A549 treated with AZD2906 at 1 μM for 4 hours (cell line): Measurements from ENCODE around the gene SLC10A3. TPM values are rescaled to one million over a fixed set of nuclear protein-coding genes. Genes with fewer than 3 reads are reported as not detected.

ENCODE experiments used
- total RNA-seq: library from RNA; stranded (reverse); fragments of 200-300 nt; extraction: Qiagen RNA extraction; gene quantifications from 5 replicates; pipeline ENCODE4 v1.2.3, GENCODE V29; 2022

Gene SLC10A3, protein sequence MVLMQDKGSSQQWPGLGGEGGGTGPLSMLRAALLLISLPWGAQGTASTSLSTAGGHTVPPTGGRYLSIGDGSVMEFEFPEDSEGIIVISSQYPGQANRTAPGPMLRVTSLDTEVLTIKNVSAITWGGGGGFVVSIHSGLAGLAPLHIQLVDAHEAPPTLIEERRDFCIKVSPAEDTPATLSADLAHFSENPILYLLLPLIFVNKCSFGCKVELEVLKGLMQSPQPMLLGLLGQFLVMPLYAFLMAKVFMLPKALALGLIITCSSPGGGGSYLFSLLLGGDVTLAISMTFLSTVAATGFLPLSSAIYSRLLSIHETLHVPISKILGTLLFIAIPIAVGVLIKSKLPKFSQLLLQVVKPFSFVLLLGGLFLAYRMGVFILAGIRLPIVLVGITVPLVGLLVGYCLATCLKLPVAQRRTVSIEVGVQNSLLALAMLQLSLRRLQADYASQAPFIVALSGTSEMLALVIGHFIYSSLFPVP
- 30.3 to 43.5 TPM (median 43.0 TPM) in 5 replicates for total RNA-seq

DNA sequence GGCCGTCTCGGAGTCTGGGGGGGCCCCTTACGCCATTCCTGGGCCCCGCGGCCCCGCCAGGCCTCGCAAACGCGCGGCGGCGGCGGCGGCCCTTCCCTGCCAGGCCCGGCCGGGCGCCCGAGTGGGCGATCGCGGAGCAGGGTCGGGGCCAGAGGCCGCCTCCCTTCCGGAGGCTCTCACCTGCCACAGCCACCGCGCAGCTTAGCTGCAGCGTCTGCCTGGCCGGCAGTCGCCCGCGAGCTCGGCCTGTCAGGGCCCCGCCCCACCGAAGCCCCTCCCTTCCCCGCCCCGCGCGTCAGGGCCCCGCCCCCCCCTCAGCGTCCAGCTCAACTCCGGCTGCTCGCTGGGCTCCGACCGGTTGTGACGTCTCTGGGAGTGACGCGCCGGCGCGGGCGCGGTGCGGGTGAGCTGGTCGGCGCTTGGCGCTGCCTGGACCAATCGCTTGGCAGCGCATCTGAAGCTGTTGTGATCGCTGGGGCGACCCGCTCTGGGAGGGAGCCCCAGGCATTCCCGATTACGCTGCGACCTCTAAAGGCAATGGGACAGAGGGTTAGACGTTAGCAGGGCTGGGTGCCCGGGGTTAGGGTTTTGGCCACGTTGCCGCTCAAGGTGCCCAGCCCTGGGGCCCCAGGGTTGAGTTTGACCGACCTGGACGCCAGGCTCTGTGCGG, at the start of gene SLC10A3:
SLC10A3 (minus strand) TSS at position 216 of the 670 bp plus-strand sequence. CDS start 1,689 bp downstream, outside the sequence.

DNA sequence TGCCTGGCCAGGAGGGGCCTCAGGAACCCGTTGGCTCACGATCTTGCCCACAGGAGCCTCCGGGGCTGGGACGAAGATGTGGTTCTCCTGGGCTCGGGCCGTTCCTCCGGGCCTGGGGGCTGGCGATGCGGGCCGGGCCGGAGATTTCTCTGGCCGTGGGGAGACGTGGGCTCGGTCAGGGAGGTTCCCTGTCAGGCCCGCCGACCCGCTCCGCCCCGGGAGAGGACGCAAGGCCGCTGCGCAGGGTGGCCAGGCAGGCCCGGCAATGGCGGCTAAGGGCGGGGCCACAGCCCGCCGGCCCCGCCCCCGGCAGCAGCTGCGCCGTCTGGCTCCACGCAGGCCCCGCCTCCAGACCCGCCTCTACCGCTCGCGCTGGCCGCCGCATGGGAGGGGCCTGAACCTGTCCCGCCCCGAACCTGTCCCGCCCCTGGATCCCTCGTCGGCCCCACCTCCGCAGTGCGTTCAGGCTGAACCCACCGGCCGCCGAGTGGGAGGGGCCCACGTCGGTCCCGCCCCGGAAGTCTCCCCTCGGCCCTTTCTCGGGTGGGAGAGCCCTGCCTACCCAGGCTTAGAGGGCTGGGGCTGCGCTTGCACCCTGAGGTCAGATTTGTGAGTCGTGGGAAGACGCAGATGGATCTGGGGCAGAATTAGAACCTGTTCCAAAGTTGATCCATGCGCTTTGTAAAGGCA, 25.7 kb upstream of the SLC10A3 start, which contains the start of gene FAM3A:
FAM3A (minus strand) TSS at position 267 of the 690 bp plus-strand sequence. CDS start 460 bp downstream, outside the sequence.

DNA sequence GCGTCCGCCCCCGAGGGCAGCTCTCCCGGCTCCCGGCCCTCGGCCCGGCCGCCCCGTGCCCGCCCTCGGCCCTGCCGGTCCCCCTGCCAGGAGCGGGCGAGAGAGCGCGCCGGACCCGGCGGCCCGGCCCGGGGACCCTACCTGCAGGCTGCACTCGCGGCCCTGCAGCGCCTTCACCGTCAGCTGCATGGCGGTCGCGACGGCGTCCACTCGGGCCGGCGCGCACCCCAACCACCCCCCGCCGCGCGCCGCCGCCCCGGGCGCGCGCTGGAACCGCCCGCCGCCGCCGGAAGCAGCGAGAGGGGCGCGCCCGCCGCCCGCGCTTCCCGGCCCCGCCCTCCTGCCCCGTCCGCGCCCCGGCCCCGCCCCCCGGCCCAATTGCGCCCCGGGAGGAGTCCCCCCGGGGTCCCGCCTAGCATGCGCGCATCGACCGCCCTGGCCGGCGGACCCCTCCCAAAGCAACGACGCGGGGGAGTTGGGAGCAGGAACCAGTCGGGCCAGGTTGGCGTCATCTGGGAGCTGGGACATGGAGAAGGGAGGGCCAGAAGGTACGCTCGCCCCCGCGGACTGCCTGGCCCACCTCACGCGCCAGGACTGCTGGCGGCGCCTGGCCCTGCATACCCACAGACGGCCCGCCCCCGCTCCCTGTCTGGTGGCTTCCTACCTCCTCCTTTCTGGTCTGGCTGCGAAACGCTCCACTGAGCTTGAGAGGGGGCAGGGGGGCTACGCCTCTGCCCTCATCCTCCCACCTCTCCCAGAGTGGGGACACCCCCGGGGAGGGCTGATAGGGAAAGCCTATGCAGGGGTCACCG, 3.8 kb downstream of the SLC10A3 start, which contains the start of gene UBL4A:
UBL4A (minus strand) TSS at position 220 of the 812 bp plus-strand sequence; CDS start at position 189, 31 bp downstream.

DNA sequence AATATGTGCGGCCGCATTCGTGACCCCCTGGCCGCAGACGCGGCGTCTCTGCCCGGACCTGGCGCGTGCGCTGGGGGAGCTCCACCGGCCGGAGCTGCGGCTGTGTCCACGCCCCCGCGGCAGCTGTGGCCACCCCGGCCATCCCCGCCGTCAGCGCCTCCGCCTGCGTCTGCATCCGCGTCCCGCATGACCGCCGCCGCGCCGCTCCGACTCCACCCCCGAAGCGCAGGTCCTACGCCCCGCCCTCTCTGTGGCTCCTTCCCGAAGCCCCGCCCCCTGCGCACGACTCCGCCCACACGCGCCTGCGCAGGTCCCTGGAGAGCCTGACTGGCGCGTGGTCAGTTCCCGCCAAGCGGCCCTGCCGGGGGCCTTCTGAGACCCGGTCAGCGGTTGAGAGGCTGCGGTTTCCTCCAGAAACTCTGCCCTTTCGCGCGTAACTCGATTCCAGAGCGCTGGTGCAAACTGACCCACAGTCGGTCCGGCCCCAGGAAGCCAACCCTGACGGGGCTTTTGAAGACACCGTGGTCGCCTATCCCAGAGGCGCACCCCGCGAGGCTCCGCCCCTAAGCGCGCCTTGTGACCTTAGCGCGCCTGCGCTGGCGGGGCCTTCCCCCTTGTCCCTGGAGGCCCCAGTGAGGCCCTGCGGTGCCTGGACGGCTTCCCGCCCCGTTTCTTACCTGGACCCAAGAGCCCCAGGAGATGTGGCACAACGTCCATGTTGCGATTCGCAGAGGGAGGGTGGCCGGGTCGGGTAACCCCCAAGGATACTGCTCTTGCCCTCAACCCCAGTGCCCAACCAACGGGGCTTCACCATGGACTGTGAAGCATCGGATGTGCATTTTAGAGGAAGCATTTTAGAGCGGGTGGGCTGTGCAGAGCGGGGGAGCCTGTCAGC, 11.5 kb downstream of the SLC10A3 start, which contains the start of gene LAGE3:
LAGE3 (minus strand) TSS at position 554 of the 895 bp plus-strand sequence; CDS start at position 188, 366 bp downstream.

DNA sequence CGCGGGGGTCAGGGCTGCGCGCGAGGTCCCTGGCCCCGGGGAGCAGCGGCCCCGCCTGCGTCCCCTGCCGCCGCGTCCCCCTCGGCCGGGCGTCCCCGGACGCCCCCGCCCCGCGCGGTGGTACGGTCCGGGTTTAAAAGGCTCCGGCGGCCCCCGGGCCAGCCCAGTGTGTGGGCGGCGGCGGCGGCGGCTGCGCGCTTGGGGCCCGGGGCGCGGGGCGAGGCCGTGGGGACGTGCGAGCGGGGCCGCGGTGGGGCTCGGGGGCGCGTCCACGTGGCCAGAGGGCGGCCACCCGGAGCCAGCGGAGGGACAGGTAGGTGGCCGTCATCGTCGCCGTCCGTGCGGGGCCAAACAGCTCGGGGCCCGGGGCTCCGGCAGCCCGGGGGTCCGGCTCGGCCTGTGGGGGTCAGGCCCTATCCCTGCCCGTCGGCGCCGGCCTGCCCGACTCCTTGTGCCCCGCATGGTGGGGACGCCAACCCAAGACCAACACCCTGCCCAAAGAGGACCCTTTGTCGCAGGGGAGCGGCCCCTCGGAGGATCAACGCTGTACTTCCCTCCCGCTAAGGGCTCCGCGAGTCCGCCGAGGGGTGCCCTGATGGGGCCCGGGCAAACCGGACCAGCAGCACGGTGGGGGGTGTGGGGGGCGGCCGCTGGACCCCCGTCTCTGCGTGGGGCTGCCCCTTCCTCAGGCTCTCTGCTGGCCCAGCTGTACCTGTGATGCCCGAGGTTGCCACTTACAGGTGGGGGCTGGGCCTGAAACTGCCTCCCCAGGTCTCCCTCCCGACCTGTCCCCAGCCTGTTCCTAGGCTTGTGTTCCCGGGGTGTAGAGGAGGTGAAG, 32.1 kb downstream of the SLC10A3 start, which contains the start of gene PLXNA3:
PLXNA3 (plus strand) TSS at position 166 of the 838 bp plus-strand sequence. CDS start 1,903 bp downstream, outside the sequence.

DNA sequence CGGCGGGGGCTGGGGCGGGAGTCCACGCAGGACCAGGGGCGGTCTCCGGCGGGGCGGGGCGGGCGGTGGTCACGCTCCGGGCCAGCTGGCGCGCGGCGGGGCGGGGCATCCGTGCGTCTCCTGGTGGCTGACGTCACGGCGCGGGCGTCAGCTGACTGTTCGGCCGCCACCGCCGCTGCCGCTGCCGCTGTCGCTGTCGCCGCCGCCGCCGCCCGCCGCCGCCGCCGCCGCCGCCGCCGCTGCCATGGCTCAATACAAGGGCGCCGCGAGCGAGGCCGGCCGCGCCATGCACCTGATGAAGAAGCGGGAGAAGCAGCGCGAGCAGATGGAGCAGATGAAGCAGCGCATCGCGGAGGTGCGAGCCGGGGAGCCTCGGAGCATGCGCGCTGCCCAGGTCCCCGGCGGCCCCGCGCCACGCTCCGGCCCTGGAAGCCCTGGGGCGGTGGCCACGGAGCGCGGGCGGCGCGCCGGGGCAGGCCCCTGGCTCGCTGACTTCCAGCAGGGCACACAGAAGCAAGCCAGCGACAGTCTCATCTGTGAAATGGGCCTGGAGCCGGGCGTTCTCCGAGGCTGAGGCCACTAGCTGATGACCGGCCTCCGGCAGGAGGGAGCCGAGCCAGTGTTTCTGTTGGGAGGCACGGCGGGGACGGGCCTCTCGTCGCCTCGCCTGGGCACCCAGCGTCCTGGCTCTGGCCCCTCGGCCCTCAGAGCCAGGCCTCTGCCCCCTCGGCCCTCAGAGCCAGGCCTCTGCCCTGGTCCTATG, 46.3 kb downstream of the SLC10A3 start, which contains the start of gene FAM50A:
FAM50A (plus strand) TSS at position 150 of the 763 bp plus-strand sequence; CDS start at position 245, 95 bp downstream.

Other genes with a start within 250 kb of the SLC10A3 start
- not detected in 5 replicates for gene OPN1MW3, start 233.0 kb downstream of the SLC10A3 start, total RNA-seq
- gene TEX28, start 195.5 kb downstream of the SLC10A3 start, total RNA-seq = not detected in 5 replicates
- gene TKTL1, start 194.8 kb downstream of the SLC10A3 start, total RNA-seq = 0.06 to 0.29 TPM (median 0.08 TPM) in 5 replicates
- 1,465 to 1,719 TPM (median 1,545 TPM) in 5 replicates for gene FLNA, start 116.0 kb downstream of the SLC10A3 start, total RNA-seq
- gene EMD, start 111.3 kb downstream of the SLC10A3 start, total RNA-seq = 121 to 162 TPM (median 156 TPM) in 5 replicates
- gene RPL10, start 92.3 kb downstream of the SLC10A3 start, total RNA-seq = 5,370 to 5,663 TPM (median 5,520 TPM) in 5 replicates
- 29.4 to 31.6 TPM (median 30.7 TPM) in 5 replicates for gene DNASE1L1, start 81.4 kb downstream of the SLC10A3 start, total RNA-seq
- gene TAFAZZIN, start 79.1 kb downstream of the SLC10A3 start, total RNA-seq = 31.1 to 38.9 TPM (median 38.3 TPM) in 5 replicates
- 80.6 to 110 TPM (median 109 TPM) in 5 replicates for gene ATP6AP1, start 62.0 kb downstream of the SLC10A3 start, total RNA-seq
- 94.0 to 113 TPM (median 102 TPM) in 5 replicates for gene GDI1, start 53.5 kb downstream of the SLC10A3 start, total RNA-seq
- 90.3 to 117 TPM (median 109 TPM) in 5 replicates for gene FAM50A, start 46.5 kb downstream of the SLC10A3 start, total RNA-seq
- gene PLXNA3, start 32.3 kb downstream of the SLC10A3 start, total RNA-seq = 9.5 to 18.3 TPM (median 14.6 TPM) in 5 replicates
- gene LAGE3, start 11.3 kb downstream of the SLC10A3 start, total RNA-seq = 45.3 to 75.3 TPM (median 70.4 TPM) in 5 replicates
- 69.3 to 72.8 TPM (median 70.1 TPM) in 5 replicates for gene UBL4A, start 4.0 kb downstream of the SLC10A3 start, total RNA-seq
- gene FAM3A, start 25.6 kb upstream of the SLC10A3 start, total RNA-seq = 36.9 to 48.3 TPM (median 46.0 TPM) in 5 replicates
- 1,365 to 1,554 TPM (median 1,434 TPM) in 5 replicates for gene G6PD, start 56.2 kb upstream of the SLC10A3 start, total RNA-seq
- 36.1 to 45.9 TPM (median 43.1 TPM) in 5 replicates for gene IKBKG, start 57.0 kb upstream of the SLC10A3 start, total RNA-seq
- not detected in 5 replicates for gene CTAG1A, start 94.5 kb upstream of the SLC10A3 start, total RNA-seq
- not detected in 5 replicates for gene CTAG1B, start 128.7 kb upstream of the SLC10A3 start, total RNA-seq
- gene CTAG2, start 162.9 kb upstream of the SLC10A3 start, total RNA-seq = not detected in 5 replicates